CD4-positive, alpha-beta T cell treated with Interleukin-6 for 4 hours (primary cell): ENCODE measurements around the gene ZHX3.

Experiments used
- DNase-seq: peaks from one replicate; pipeline ENCODE4 v3.0.0-alpha.2; 2020; ENCODE audit warnings: mixed read lengths

The ZHX3 gene

GRCh38 chr20:41290804-41291389 lies 26.6 kb downstream of the ZHX3 start:
- DNase-seq, result no peak

- no peak for DNase-seq
Measured at GRCh38 chr20:41287327-41287726, 30.2 kb downstream of the ZHX3 start.

GRCh38 chr20:41286240-41286851 lies 31.2 kb downstream of the ZHX3 start:
- DNase-seq, result no peak

- DNase-seq, result no peak
Measured at GRCh38 chr20:41279546-41280225, 37.8 kb downstream of the ZHX3 start.

- no peak for DNase-seq
Measured at GRCh38 chr20:41278936-41279335, 38.6 kb downstream of the ZHX3 start.

- no peak for DNase-seq
Measured at GRCh38 chr20:41277049-41277448, 40.5 kb downstream of the ZHX3 start.

- DNase-seq, result no peak
Measured at GRCh38 chr20:41276317-41276751, 41.2 kb downstream of the ZHX3 start.

- no peak for DNase-seq
Measured at GRCh38 chr20:41275301-41275731, 42.2 kb downstream of the ZHX3 start.

- no peak for DNase-seq
Measured at GRCh38 chr20:41274152-41274551, 43.4 kb downstream of the ZHX3 start.

GRCh38 chr20:41273445-41273844 lies 44.1 kb downstream of the ZHX3 start:
- DNase-seq, result no peak

- no peak for DNase-seq
Measured at GRCh38 chr20:41272339-41272738, 45.2 kb downstream of the ZHX3 start.

- no peak for DNase-seq
Measured at GRCh38 chr20:41268917-41269652, 48.4 kb downstream of the ZHX3 start.

GRCh38 chr20:41268402-41268801 lies 49.1 kb downstream of the ZHX3 start:
- DNase-seq, result no peak

GRCh38 chr20:41265938-41266337 lies 51.6 kb downstream of the ZHX3 start:
- no peak for DNase-seq

GRCh38 chr20:41264819-41265218 lies 52.7 kb downstream of the ZHX3 start:
- DNase-seq, result no peak

- DNase-seq, result no peak
Measured at GRCh38 chr20:41261790-41262717, 55.5 kb downstream of the ZHX3 start.

- DNase-seq, result no peak
Measured at GRCh38 chr20:41261260-41261659, 56.3 kb downstream of the ZHX3 start.

GRCh38 chr20:41260734-41261220 lies 56.8 kb downstream of the ZHX3 start:
- DNase-seq, result no peak

GRCh38 chr20:41259309-41259708 lies 58.2 kb downstream of the ZHX3 start:
- DNase-seq, result no peak

- DNase-seq, result no peak
Measured at GRCh38 chr20:41258474-41258873, 59.1 kb downstream of the ZHX3 start.

- DNase-seq, result no peak
Measured at GRCh38 chr20:41256516-41256915, 61.0 kb downstream of the ZHX3 start.

GRCh38 chr20:41255655-41256054 lies 61.9 kb downstream of the ZHX3 start:
- no peak for DNase-seq
